GM18507 (cell line): Measurements from ENCODE around the gene UBE2S.
"Not testable (repeated sequence)": the region's sequence is repeated elsewhere in the genome, so short reads cannot be mapped to it uniquely, and the experiment has no call there.

Experiments
- DNase-seq: peaks from one replicate; pipeline ENCODE4 v3.0.0; 2011; ENCODE audit warnings: low read depth; ENCODE audit not compliant: insufficient read length; ENCODE audit errors: extremely low spot score
- FAIRE-seq: peaks from 2 replicates; lab custom pipeline; 2011; peaks lifted over from hg19 to GRCh38; lab: Jason Lieb, UNC

Gene UBE2S

GRCh38 chr19:55407550-55407799 lies at the start of gene UBE2S:
Gene UBE2S, minus strand, starts transcription at chr19:55407788. Its CDS starts 199 bp downstream, at chr19:55407589.
- not testable (repeated sequence) for DNase-seq, FAIRE-seq

GRCh38 chr19:55456347-55456746 lies 48.8 kb upstream of the UBE2S start:
- FAIRE-seq (no peak), DNase-seq (no peak)

- FAIRE-seq = no peak
- DNase-seq = no peak
Observed at GRCh38 chr19:55455576-55456235, 48.1 kb upstream of the UBE2S start.

- FAIRE-seq = no peak
- DNase-seq = no peak
Observed at GRCh38 chr19:55454787-55455243, 47.2 kb upstream of the UBE2S start.

- FAIRE-seq = no peak
- no peak for DNase-seq
Observed at GRCh38 chr19:55453511-55454260, 46.1 kb upstream of the UBE2S start.

GRCh38 chr19:55452749-55453346 lies 45.3 kb upstream of the UBE2S start:
- no peak for DNase-seq
- no peak for FAIRE-seq

GRCh38 chr19:55451965-55452748 lies 44.6 kb upstream of the UBE2S start:
- no peak for FAIRE-seq
- DNase-seq = no peak

GRCh38 chr19:55451163-55451964 lies 43.8 kb upstream of the UBE2S start:
- FAIRE-seq (no peak), DNase-seq (no peak)

- FAIRE-seq (no peak), DNase-seq (no peak)
Observed at GRCh38 chr19:55449469-55449868, 41.9 kb upstream of the UBE2S start.

GRCh38 chr19:55448175-55448490 lies 40.5 kb upstream of the UBE2S start:
- FAIRE-seq, DNase-seq: not testable (repeated sequence)

- FAIRE-seq (no peak), DNase-seq (no peak)
Observed at GRCh38 chr19:55447421-55448174, 40.0 kb upstream of the UBE2S start.

- FAIRE-seq (no peak), DNase-seq (no peak)
Observed at GRCh38 chr19:55446060-55446459, 38.5 kb upstream of the UBE2S start.

GRCh38 chr19:55444646-55445045 lies 37.1 kb upstream of the UBE2S start:
- FAIRE-seq = no peak

GRCh38 chr19:55443824-55444480 lies 36.4 kb upstream of the UBE2S start:
- FAIRE-seq = no peak
- no peak for DNase-seq

More at GRCh38 chr19:55444646-55445045, 37.1 kb upstream of the UBE2S start:
- DNase-seq = no peak

- DNase-seq (no peak), FAIRE-seq (no peak)
Observed at GRCh38 chr19:55443045-55443823, 35.6 kb upstream of the UBE2S start, which contains the start of gene SHISA7. Gene SHISA7, minus strand, starts transcription at chr19:55443300. Its CDS starts 437 bp downstream, at chr19:55442863.

- DNase-seq (no peak), FAIRE-seq (no peak)
Observed at GRCh38 chr19:55442372-55442961, 34.9 kb upstream of the UBE2S start.

- DNase-seq (no peak), FAIRE-seq (no peak)
Observed at GRCh38 chr19:55441692-55442321, 34.2 kb upstream of the UBE2S start.
